NCI-H1417 (cell line): ENCODE results near the gene HOXA10.

Experiments
- DNase-seq, 3 experiments: peaks; one replicate each; lab custom pipeline; 2025; lab: John Stamatoyannopoulos, UW

HOXA10 gene

DNA sequence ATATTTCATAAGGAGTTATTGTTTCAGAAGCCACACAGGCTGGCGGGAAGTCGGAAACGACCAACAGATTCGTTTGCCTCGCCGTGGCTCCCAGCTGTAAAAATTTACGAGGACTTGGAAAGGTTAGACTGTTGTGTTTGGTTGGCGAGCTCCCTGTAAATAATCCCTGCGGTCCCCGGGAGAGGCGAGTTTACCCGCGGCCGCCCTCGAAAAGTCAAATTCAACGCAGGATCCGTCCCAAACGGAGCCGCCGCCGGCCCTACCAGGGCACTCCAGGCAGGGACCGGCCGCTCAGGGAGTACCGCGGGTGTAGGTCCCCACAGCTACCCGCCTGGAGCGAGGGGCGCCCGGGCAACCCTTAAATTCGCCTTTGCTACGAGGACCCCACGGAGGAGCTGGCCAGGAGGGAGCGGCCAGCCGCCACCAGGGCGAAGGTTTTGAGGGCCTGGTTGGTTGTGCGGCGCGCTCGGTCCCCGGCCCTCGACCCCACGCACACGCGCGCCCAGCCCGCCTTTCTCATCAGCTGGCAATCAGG lies 8.1 kb downstream of the HOXA10 start:
- no peak for DNase-seq

GRCh38 chr7:27165089-27165995 lies 8.8 kb downstream of the HOXA10 start, which contains the start of gene HOXA9:
Gene HOXA9, minus strand, starts transcription at chr7:27165537. Its CDS starts 80 bp downstream, at chr7:27165457.
- DNase-seq: no peak

GRCh38 chr7:27164367-27165088 lies 9.6 kb downstream of the HOXA10 start:
- DNase-seq: no peak

DNA sequence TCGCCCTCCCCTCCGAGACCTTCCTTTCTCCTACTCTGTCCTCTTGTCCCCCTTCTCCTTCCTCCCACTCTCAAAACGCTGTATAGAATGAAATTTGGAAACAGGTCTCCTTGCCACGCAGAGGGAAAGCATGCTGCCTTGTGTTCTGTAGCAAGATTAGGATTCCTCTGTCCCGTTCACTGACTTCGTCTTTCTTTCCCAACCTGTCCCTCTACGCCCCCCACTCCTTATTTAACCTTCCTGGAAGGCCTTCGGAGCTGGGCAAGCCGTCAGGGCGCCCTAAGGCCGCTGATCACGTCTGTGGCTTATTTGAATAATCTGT lies 10.1 kb downstream of the HOXA10 start:
- DNase-seq: no peak

- no peak for DNase-seq
These were observed 10.7 kb downstream of the HOXA10 start for GRCh38 chr7:27163288-27164044.

- no peak for DNase-seq
These were observed 11.4 kb downstream of the HOXA10 start for GRCh38 chr7:27162561-27163287.

- DNase-seq: no peak
These were observed 12.2 kb downstream of the HOXA10 start for GRCh38 chr7:27161721-27162560.

DNA sequence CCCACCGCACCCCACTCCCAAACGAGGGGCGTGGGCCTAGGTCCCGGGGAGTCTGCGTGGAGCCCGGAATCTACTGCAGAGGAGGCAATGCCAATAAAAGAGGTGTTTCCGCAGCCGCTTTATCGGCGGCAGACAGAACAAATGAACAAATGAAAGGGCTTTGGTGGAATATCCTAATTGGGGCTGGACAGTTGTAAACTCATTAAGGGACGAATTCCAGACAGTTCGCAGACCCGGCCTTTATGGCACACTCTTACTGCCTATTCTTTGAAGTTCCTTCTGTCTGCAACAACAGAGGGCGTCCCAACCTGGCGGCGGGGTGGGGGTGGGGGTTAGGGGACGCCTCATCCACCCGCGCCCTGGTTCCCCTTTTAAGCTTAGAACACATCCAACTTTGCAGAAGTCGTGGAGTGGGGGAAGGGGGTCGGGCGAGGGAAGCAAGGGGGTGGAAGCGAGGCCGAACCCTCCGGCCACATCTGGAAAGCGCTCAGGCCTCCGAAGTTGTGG lies 12.9 kb downstream of the HOXA10 start:
- no peak for DNase-seq

GRCh38 chr7:27160546-27161213 lies 13.4 kb downstream of the HOXA10 start:
- peak; percentile 87 to 92 (median 89) for DNase-seq

DNA sequence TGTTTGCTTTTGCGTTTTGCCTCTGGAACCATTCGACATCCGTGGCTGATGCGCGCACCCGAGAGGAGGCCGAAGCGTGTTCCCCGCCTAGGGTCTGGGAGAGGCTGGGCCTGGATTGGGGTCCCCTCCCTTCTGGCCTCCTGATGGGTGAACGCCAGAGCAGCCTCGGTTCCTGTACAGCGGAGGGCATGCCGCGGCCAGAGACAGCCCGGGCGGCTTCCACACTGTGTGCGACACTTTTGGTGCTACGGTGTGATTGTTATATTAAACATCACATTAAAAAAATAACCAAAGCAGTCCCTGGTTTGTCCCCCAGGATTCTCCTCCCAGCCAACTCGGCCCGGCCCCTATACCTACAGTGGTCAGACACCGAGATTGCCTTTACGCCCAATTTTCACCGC lies 14.0 kb downstream of the HOXA10 start:
- peak in 1 of 3 experiments; percentile 50 for DNase-seq

- DNase-seq: no peak
These were observed 14.6 kb downstream of the HOXA10 start for GRCh38 chr7:27159266-27160144.

GRCh38 chr7:27158436-27159265 lies 15.5 kb downstream of the HOXA10 start:
- DNase-seq: no peak

DNA sequence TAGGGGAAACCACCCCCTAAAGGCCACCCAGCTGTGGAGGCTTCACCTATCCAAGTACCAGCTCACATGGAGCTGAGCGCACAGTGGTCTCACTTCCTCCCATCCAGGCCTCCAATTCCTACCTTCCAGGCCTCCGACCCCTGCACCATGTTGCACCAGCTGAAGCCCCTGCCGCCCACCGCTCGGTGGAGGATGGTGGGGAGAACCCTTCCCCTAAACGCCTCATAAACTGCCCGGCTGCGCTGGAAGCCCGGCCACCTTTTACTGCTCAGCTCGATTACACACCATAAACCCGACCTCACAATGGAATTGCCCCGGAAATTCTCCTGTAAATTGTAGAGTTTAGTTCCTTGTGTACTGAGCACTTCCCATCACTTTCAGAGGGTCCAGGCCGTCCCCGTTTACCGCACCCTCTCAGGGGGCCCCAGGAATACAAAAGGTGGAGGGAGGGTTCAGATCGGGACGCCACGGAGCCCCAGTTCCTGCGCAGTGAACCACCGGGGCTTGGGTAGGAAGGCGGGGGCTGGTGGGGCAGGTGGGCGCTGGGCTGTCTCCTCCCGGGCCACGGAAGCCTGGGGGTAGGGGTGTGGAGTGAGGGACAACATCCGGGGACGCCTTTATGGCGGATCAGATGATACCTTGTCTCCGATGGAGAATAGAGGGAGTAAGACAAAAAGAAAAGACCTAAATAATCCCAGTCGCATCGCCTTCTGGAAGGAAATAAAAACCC lies 16.3 kb downstream of the HOXA10 start:
- no peak for DNase-seq

- no peak for DNase-seq
These were observed 17.0 kb downstream of the HOXA10 start for GRCh38 chr7:27156916-27157701.

DNA sequence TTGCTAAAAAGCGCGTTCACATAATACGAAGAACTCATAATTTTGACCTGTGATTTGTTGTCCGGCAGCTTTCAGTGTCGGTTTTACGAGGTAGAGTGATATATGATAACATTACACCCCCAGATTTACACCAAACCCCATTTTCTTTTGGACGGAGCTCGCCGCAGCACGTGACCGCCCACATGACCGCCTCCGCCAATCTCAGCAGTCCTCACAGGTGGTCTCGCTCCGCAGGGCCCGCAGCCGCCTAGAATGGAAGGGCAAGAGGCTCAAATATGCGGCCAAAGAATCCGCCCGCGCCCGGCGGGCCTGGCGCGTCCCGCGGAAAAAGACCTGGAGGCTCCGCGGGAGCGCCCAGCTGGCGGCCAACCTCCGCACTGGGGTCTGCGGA lies 17.6 kb downstream of the HOXA10 start, which contains the start of gene HOXA7:
HOXA7 (minus strand) TSS at position 168 of the 391 bp plus-strand sequence; CDS start at position 38, 130 bp downstream.
- peak in 1 of 3 experiments; percentile 61 for DNase-seq

DNA sequence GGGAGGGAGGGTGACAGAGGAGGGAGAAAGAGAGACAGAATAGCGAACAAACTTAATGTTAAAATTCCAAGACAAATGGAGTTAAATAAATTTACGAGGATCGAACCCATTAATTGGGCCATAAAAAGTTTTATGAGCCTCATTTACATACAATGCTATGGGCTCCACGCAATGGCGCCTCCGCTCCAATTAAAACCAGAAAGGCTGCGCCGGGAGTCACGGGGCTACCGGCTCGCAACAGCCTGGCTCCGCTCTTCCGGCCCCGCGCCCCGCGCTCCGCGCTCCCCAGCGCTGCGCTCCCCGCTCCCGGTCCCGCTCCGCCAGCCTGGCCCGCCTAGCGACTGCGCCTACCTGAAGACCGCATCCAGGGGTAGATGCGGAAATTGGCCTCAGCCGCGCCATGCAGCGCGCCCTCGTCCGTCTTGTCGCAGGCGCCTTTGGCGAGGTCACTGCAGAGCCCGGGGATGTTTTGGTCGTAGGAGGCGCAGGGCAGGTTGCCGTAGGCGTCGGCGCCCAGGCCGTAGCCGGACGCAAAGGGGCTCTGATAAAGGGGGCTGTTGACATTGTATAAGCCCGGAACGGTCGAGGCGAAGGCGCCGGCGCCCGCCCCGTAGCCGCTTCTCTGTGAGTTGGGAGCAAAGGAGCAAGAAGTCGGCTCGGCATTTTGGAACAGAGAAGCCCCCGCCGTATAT lies 18.2 kb downstream of the HOXA10 start:
- no peak for DNase-seq
